ENCODE measurements around the gene CNEP1R1.

- TF ChIP-seq CTCF (IDR thresholded peaks at IDR 0.05 in 4 of 5, conservative IDR thresholded peaks at IDR 0.05 in 1 of 5) (no peak), POLR2A (IDR thresholded peaks at IDR 0.05) (no peak)
Measured at GRCh38 chr16:50081428-50082018, 56.5 kb downstream of the CNEP1R1 start.
